NT2/D1 (cell line): ENCODE results near the gene HS6ST2.

Source experiments
- DNase-seq: peaks from one replicate; pipeline ENCODE4 v3.0.0-alpha.2; 2011; ENCODE audit warnings: low read depth, low spot score
- H3K27me3 ChIP-seq: 2 replicates; pipeline ENCODE4 v1.6.0; 2011; ENCODE audit warnings: mild to moderate bottlenecking; ENCODE audit not compliant: insufficient read length, insufficient read depth
- H3K36me3 ChIP-seq: 2 replicates; pipeline ENCODE4 v1.6.1; 2011; ENCODE audit warnings: mild to moderate bottlenecking, low read length, mixed read lengths; ENCODE audit not compliant: insufficient read depth, insufficient read length
- H3K4me1 ChIP-seq: 2 replicates; pipeline ENCODE4 v1.5.1; 2011; ENCODE audit not compliant: insufficient read depth, insufficient read length
- H3K4me3 ChIP-seq: 2 replicates; pipeline ENCODE4 v1.5.1; 2011; ENCODE audit warnings: low read depth; ENCODE audit not compliant: insufficient read length
- H3K9ac ChIP-seq: 2 replicates; pipeline ENCODE4 v1.6.0; 2011; ENCODE audit warnings: low read depth; ENCODE audit not compliant: insufficient read length
- H3K9me3 ChIP-seq: 2 replicates; pipeline ENCODE4 v1.5.1; 2011; ENCODE audit warnings: mild to moderate bottlenecking, low read length; ENCODE audit not compliant: insufficient read depth
- SUZ12 ChIP-seq: IDR thresholded peaks from 2 replicates; pipeline ENCODE4 v1.6.1; 2011; ENCODE audit not compliant: insufficient read length, insufficient read depth; ENCODE audit errors: extremely low read depth
- YY1 ChIP-seq: IDR thresholded peaks from 2 replicates; pipeline ENCODE4 v1.6.1; 2011; ENCODE audit not compliant: insufficient read length, insufficient read depth
- ZNF274 ChIP-seq: IDR thresholded peaks from 2 replicates; pipeline ENCODE4 v1.6.1; 2011; ENCODE audit warnings: mild to moderate bottlenecking, low read depth, low read length

The HS6ST2 gene

GRCh38 chrX:132634521-132634920, 323.9 kb downstream of the HS6ST2 start:
- TF ChIP-seq SUZ12, result no peak
- TF ChIP-seq YY1, result no peak
- TF ChIP-seq ZNF274, result no peak
- no peak for DNase-seq
- Histone ChIP-seq H3K9me3 (no peaks in the 10 kb centered on the region), H3K27me3 (no peaks in the 10 kb centered on the region), H3K36me3 (no peaks in the 10 kb centered on the region), H3K4me1 (no peaks in the 10 kb centered on the region), H3K4me3 (no peak overlapping the region), H3K9ac (no peak overlapping the region)

GRCh38 chrX:132631579-132632232, 326.7 kb downstream of the HS6ST2 start:
- no peak overlapping the region for H3K9ac ChIP-seq
- TF ChIP-seq ZNF274 (no peak), SUZ12 (no peak), YY1 (no peak)
- H3K4me1 ChIP-seq, result no peaks in the 10 kb centered on the region
- no peaks in the 10 kb centered on the region for H3K27me3 ChIP-seq
- H3K9me3 ChIP-seq, result no peaks in the 10 kb centered on the region
- H3K36me3 ChIP-seq, result no peaks in the 10 kb centered on the region
- H3K4me3 ChIP-seq, result no peak overlapping the region
- no peak for DNase-seq

- no peaks in the 10 kb centered on the region for H3K9me3 ChIP-seq
- DNase-seq, result no peak
- no peaks in the 10 kb centered on the region for H3K36me3 ChIP-seq
- TF ChIP-seq ZNF274, result no peak
- TF ChIP-seq YY1, result no peak
- TF ChIP-seq SUZ12, result no peak
- no peak overlapping the region for H3K9ac ChIP-seq
- no peaks in the 10 kb centered on the region for H3K4me1 ChIP-seq
- H3K4me3 ChIP-seq, result no peak overlapping the region
- no peaks in the 10 kb centered on the region for H3K27me3 ChIP-seq
Observed at GRCh38 chrX:132624466-132624865, 334.0 kb downstream of the HS6ST2 start.

GRCh38 chrX:132623942-132624341, 334.5 kb downstream of the HS6ST2 start:
- Histone ChIP-seq H3K4me1 (no peaks in the 10 kb centered on the region), H3K4me3 (no peak overlapping the region), H3K36me3 (no peaks in the 10 kb centered on the region), H3K27me3 (no peaks in the 10 kb centered on the region), H3K9ac (no peak overlapping the region), H3K9me3 (no peaks in the 10 kb centered on the region)
- TF ChIP-seq SUZ12, result no peak
- no peak for TF ChIP-seq ZNF274
- TF ChIP-seq YY1, result no peak
- no peak for DNase-seq

GRCh38 chrX:132623300-132623699, 335.1 kb downstream of the HS6ST2 start:
- Histone ChIP-seq H3K4me1 (no peaks in the 10 kb centered on the region), H3K27me3 (no peaks in the 10 kb centered on the region), H3K4me3 (no peak overlapping the region), H3K9me3 (no peaks in the 10 kb centered on the region), H3K36me3 (no peaks in the 10 kb centered on the region), H3K9ac (no peak overlapping the region)
- no peak for DNase-seq
- TF ChIP-seq SUZ12, result no peak
- TF ChIP-seq ZNF274, result no peak
- TF ChIP-seq YY1, result no peak

GRCh38 chrX:132622130-132622529, 336.3 kb downstream of the HS6ST2 start:
- TF ChIP-seq SUZ12 (no peak), YY1 (no peak), ZNF274 (no peak)
- H3K4me1 ChIP-seq, result no peaks in the 10 kb centered on the region
- H3K27me3 ChIP-seq, result no peaks in the 10 kb centered on the region
- no peaks in the 10 kb centered on the region for H3K9me3 ChIP-seq
- DNase-seq, result no peak
- no peak overlapping the region for H3K9ac ChIP-seq
- H3K4me3 ChIP-seq, result no peak overlapping the region
- H3K36me3 ChIP-seq, result no peaks in the 10 kb centered on the region

- no peak for DNase-seq
- Histone ChIP-seq H3K4me1 (no peaks in the 10 kb centered on the region), H3K36me3 (no peaks in the 10 kb centered on the region), H3K9me3 (no peaks in the 10 kb centered on the region), H3K4me3 (no peak overlapping the region), H3K27me3 (no peaks in the 10 kb centered on the region), H3K9ac (no peak overlapping the region)
- no peak for TF ChIP-seq SUZ12
- TF ChIP-seq YY1, result no peak
- no peak for TF ChIP-seq ZNF274
Observed at GRCh38 chrX:132618810-132619209, 339.6 kb downstream of the HS6ST2 start.
